AG20443 (cell line): ENCODE measurements around the gene BLACAT1.
"Not testable (repeated sequence)": the region's sequence is repeated elsewhere in the genome, so short reads cannot be mapped to it uniquely, and the experiment has no call there.

Source experiments
- DNase-seq: peaks from one replicate; pipeline ENCODE4 v3.0.0; 2012; ENCODE audit warnings: low spot score, mixed read lengths

BLACAT1 gene

DNA sequence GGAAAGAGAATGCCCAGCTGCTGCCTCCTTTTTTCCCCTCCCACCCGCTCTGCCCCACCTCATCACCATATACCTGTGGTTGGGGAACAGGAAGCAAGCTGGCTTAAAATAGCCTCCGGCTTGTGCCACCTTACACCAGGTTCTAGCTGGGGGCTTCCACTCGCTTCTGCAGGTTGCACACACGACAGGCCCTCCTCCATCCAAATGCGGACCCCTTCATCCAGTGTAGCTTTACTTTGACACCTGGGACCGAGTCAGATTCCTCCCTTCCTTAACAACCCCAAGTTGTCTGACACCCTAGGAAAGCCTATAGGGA lies 14.6 kb downstream of the BLACAT1 start:
- DNase-seq = no peak

GRCh38 chr1:205440476-205441317 lies 15.1 kb downstream of the BLACAT1 start:
- DNase-seq = peak; percentile 51

DNA sequence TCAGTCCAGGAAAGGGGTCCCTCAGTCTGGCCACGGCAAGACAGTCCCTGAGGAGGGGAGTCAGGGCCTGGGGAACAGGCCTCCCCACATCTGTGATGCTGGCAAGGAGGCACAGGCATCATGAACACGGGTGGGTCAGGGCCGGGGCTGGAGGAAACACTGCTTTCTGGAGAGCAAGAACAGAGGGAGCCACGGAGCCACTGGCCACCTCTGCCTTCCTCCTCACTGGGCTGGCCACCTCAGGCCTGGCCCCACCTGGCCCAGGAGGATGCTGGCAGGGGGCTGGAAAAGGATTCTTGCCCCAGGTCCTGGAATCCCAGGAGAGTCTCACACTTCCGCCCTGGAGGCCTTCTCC lies 15.7 kb downstream of the BLACAT1 start:
- no peak for DNase-seq

GRCh38 chr1:205438213-205439158 lies 17.4 kb downstream of the BLACAT1 start:
- DNase-seq = peak; percentile 84

GRCh38 chr1:205437570-205437969 lies 18.3 kb downstream of the BLACAT1 start:
- DNase-seq = no peak

DNA sequence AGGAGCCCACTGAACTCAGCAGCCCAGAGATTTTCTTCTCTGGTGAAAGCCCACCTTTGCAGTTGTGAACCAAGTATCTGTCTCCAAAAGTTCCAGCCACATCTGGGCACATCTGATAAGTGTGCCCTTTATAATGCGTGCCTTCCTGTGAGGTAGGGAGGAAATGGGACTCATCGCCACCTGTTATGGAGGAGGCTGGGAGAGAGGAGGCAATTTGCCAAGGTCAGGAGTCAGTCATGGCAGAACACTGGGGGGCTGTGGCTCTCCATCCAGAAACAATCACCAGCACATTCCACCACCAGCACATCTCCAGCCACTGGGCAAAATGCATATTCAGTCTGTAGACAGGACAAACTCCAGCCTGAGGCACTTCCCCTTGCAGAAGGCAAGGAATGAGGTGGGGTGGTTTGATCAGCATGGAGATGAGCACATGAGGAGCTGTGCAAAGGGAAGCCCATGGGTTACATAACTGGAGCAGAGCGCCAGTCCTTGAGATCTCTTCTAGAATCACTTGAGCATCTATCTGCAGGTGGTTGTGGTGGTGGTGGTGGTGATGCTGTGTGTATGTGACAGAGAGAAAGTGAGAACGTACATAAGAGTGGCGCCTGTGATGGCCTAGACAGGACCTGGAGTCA lies 19.0 kb downstream of the BLACAT1 start:
- no peak for DNase-seq

DNA sequence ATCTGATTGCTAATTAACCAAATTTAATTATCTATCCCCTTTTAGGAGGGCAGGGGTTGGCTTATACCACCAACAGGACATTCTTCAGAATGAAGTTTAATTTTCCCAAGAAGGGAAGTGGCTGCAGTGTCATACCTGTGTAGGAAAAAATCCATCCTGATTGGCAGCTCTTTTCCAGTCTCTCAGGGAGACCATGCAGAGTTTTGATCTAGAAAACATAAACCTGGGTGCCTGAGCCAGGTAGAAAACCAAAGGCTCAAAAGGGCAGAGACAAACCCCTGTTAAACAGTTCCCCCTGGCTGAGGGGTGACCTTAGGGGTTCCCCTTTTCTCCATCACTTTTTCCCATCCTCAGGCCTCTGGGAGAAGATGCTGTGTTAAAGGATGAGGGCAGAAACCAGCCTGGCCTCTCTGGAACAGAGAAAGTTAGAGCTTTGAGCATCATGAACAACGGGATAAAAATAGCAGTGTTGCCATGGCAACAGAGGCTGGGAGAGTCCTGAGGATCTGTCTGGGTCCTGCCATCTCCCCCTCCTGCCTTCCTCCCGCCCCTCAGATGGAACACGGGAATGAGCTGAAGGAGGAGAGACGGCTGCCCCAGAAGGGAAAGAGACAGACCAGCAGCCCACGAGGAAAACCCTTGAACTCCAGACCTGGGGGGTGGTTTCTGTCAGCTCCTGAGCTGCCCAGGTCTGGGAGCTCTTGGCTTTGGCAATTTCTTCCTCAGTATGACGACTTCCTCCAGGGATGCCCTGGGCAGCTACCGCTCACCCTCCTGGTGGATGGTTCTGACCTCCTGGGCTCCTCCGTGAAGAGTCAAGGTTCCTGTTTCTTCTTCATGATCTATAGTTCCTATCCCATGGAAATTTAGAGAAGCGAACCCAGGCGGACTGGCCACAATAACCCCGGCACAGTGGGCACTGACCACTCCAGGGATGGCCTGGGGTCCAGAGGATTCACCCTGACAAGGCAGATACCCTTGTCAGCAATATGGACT lies 20.0 kb downstream of the BLACAT1 start:
- no peak for DNase-seq

DNA sequence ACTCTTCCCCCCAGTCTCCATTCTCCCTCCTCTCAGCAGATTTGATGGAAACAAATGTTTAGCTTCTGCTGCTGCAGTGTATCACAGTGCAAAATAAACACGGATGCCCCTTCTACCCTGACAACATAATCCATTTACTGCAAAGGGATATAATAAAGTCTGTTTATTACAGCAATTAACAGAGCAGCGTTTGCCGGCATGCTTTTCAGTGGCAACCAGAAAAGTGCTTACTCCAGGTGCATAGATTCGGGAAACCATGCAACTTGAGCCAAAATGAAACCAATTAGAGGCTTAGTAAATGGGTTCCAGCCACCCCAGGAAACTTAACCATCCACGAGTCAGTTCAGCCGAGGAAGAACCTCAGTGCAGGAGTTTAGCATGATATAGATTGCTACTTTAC lies 21.1 kb downstream of the BLACAT1 start:
- DNase-seq = no peak

GRCh38 chr1:205432692-205433091 lies 23.2 kb downstream of the BLACAT1 start:
- not testable (repeated sequence) for DNase-seq

DNA sequence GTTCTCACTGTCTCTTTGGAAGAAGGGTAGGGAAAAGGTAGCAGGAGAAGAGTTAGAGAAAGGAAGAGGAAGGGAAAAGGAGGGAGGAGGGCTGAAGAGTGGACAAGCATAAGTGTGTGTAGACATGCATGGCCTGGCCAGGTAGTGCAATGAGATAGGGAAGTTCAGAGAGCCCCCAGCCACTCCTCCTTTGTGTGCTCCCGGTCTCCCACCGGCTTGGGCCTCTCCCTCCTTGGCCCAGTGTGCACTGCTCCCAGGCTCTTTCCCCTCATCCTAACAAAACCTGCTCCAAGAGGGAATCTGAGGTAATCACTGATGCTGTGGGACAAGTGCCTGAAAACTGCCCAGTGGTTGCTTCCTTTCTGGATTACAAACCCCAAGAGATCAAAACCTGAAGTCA lies 23.7 kb downstream of the BLACAT1 start:
- no peak for DNase-seq

DNA sequence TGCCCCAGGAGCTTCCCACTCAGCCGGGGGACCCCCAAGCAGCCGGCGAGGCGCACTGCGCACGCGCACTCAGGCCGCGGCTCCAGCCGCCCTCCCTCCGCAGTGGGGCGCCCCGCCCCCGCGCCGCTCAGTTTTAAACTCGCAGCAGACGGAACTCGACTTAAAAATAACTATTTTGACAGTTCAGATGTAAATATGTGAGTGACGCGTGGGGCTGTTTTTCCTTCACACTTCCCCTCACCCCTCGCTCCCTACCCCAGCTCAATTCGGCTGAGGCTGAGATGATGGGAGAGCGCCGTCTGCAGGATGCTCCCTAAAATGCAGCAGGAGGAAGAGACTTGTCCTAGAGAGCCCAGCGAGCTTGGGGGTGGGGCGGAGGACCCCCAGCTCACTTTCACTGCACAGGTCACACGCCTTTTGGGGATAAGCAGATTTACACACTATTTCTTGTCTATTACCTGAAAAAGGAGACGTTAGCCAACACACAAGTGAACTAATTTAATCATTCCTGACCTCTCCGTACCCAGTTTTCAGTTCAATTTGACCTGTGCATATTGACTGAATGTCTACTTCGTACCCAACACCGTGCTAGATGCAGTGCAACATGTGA lies 25.0 kb downstream of the BLACAT1 start:
- peak; percentile 88 for DNase-seq

DNA sequence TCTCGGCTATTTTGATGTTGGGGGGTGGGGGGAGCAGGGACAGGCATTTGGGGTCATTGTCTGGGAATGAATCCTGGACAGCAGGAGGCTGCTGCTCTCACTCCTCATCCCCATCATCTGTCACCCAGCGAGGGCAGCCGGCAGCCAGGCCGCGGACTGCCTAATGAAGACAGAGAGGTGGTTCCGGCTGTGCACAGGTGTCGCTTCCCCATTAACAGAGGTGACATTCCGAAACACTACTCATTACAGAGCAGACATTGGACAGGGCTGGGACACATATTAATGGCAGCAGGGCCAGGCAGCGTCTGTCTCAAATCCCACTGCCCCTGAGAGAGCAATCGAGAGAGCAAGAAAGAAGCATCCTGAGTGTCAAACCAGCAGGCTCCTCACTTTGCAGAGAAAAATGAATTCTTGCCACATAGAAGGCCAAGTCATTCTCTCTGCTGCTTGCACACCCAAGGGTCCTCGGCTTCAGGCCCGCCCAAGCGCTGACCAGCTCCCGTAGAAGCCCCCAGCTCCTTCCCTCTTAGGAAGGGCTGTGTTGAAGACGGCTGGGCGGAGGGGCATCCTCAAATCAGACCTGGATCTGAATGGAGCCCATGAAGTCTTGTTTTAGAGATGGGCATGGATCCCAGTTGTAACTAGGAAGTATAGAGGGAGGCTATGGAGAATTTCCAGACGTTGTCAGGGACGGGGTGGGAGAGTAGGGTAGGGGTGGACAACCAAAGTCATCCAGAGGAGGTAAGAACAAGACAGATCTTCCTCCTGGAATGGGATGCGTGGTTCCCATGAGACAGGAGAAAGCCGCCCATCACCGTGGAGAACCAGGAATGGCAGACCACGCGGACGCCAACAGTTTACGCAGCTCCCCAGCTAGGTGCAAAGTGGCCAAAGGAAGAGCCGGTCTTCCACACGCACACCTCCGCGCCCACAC lies 25.8 kb downstream of the BLACAT1 start:
- DNase-seq = no peak

DNA sequence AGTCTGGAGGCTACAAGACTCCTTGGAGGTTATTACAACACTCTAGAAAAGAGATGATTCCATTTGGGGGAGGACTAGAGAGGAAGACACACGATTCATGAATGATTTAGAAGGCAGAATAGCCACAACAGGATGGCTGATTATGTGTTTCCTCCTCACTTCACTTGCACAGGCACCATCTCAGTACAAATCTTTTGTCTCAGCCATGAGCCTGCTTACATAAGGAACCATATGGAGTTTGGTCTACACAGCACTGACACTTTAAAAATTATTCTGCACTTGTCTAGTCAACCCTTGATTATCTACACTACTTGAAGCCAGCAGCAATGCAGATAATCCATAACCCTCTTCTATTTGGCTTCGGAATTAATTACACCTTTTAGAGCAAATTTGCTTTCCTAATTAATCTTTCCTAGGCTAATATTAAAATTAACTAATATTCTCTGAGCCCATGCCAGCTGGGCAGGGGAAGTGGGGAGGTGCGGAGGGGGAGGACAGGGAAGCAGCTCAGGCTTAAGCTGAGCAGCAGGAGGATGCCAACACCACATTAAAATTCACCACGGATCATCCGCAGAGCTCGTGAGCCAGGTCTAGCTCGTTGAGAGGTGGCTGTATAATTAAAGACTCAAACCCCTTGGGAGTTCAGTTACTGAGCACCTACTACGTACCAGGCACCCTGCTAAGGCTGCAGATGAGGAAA lies 30.8 kb downstream of the BLACAT1 start:
- no peak for DNase-seq

DNA sequence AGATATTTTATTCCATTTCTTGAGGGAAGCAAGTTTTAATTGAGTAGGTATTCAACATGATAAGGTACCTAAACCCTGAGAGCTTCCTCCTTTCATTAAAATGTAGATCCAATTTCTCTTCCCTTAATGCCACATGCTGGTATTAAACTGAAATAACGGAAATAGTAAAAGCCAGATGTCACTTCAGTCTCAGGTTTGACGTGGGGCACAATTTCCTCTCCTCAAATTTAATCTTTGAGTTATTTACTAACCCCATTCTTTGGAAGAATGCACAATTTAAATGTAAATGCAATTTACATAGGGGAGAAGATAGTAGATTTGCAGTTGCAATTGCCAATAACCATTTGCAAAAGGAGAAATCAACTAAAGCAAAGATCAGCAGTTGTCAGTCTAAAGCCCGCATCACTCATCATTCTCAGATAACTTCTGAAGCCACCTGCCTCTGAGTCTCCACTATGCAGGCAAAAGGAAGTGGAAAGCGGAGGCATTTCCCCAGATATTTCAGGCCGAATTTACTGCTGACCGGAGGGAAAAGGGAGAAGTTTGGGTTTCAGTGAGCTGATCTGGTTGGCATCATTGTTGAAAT lies 31.9 kb downstream of the BLACAT1 start:
- DNase-seq = no peak

- no peak for DNase-seq
Measured at GRCh38 chr1:205422993-205423642, 32.7 kb downstream of the BLACAT1 start.

DNA sequence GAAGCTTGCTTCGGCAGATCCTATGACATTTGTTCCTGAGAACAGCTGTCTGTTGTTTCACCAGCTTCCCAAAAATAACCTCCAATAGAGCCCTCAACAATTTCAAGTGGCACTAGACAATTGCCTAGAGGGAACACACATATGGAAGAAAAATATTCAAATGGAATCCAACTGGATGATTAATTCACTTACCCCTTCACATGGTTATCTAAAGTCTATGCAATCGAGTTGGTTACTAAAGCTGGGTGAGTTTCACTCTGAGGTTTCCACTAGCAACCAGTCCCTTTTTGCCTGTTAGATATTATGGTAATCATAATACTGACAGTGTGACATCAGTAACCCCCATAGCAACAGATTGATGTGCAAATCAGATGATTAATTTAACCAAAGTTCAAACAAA lies 34.0 kb downstream of the BLACAT1 start, which contains the start of gene LEMD1:
TSS of gene LEMD1 (minus strand) at position 259 of the 400 bp plus-strand sequence. CDS start 1,520 bp downstream, outside the sequence.
- DNase-seq = no peak

DNA sequence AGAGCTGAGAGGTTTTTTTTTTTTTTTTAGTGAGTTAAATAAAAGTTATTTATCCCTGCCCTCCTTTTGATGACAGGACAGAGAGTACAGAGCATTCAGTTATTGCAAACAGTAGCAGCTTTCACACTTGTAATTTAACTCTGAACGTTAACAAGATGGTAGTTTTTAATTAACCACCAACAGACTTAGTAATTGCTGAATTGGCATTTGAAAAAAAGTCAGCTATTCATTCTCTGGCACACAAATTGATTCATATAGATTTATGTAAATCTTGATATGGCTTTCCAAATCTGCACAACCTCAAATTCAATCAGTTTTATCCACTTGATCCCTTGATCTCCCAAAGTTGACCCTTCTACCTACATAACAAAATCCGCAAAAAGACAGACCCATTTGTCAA lies 34.9 kb downstream of the BLACAT1 start:
- DNase-seq = no peak
